B cell (primary cell): ENCODE results near the gene TOR2A.

ENCODE experiments used
- EZH2 ChIP-seq: IDR thresholded peaks from 2 replicates; pipeline ENCODE4 v1.6.1; 2012; ENCODE audit warnings: borderline replicate concordance, low read depth, mild to moderate bottlenecking, moderate library complexity, low read length; ENCODE audit not compliant: insufficient read depth, poor library complexity, severe bottlenecking
- TF ChIP-seq, protein P1 (sequence below): fragments of 200-600 bp; IDR thresholded peaks from one replicate; pipeline ENCODE4 v1.8.0; 2022; ENCODE audit warnings: antibody characterized with exemption, mild to moderate bottlenecking

DNA sequence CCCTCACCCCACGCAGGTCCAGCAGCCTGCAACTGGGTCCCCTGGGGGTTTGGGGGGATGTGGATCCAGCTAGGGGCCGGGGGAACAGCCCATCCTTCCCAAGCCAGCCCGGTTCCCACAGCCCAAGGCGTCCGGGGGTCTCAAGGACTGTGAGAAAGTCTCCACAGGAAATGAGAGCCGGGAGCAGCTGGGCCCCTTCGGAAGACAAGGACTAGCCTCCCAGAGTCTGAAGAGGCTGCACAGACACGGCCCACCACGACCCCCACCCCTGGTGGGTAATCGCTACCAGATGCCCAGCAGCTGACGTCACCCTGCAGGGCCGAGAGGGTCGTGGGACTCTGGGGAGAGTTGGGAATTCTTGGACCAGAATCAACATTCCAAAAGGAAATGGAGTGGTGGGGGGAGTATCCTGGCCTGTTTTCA, 32.8 kb upstream of the TOR2A start:
- TF ChIP-seq, protein P1, sequence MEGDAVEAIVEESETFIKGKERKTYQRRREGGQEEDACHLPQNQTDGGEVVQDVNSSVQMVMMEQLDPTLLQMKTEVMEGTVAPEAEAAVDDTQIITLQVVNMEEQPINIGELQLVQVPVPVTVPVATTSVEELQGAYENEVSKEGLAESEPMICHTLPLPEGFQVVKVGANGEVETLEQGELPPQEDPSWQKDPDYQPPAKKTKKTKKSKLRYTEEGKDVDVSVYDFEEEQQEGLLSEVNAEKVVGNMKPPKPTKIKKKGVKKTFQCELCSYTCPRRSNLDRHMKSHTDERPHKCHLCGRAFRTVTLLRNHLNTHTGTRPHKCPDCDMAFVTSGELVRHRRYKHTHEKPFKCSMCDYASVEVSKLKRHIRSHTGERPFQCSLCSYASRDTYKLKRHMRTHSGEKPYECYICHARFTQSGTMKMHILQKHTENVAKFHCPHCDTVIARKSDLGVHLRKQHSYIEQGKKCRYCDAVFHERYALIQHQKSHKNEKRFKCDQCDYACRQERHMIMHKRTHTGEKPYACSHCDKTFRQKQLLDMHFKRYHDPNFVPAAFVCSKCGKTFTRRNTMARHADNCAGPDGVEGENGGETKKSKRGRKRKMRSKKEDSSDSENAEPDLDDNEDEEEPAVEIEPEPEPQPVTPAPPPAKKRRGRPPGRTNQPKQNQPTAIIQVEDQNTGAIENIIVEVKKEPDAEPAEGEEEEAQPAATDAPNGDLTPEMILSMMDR, result no peak
- TF ChIP-seq EZH2, result no peak
